AML-193 (cell line): ENCODE results near the gene NFX1.
"Not testable (repeated sequence)": the region's sequence is repeated elsewhere in the genome, so short reads cannot be mapped to it uniquely, and the experiment has no call there.

Source experiments
- DNase-seq, 2 experiments: peaks; one replicate each; lab custom pipeline; 2025; lab: John Stamatoyannopoulos, UW

NFX1 gene

DNA sequence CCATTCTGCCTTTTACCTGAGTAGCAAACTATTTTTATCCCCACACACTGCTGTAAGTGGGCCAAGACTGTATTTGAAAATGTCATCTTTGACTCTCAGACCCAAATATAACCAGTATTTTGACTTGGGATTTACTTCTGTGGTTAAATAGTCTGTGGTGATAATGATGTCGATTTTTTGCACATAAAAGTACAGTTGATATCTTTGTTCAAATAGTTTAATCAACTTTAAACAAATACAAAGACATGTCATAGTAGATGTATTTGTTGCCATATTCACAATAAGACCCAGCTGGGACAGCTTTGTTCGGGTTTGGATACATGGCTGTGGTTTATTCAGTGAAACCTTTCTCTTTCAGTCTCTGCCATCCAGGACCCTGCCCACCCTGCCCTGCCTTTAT, 20.4 kb downstream of the NFX1 start:
- DNase-seq, result no peak

DNA sequence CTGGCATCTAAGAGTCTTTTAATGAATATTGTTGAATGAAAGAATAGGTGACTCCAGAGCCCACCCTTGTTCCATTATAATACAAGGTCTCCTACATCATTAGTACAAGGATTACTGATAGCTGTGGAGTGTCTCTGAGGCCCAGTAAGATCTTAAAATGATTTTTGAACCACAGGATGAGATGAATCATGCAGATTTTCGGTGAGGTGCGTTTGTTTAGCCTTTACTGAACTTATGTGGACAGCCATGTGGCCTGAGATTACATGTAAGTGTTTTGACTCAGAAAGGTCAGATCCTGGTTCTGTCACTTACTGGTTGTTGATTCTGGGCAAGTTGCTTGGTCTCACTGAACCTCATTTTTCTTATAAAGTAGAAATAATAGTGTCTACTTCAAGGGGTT, 21.6 kb downstream of the NFX1 start:
- DNase-seq, result no peak

DNA sequence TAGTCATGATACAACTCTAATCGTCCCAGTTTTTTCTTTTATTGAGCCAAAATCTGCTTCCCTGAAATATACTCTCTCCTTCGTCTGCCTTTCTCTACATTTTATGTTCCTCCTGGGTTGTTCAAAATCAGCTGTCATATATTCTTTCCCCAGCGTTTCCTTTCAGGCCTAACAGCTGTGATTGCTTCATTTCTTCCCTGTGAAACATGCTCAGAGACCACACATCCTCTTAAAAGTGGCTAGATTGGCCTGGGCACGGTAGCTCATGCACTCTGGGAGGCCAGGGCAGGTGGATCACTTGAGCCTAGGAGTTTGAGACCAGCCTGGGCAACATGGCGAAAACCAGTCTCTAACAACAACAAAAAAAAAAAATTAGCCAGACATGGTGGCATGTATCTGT, 25.1 kb downstream of the NFX1 start:
- DNase-seq, result no peak

DNA sequence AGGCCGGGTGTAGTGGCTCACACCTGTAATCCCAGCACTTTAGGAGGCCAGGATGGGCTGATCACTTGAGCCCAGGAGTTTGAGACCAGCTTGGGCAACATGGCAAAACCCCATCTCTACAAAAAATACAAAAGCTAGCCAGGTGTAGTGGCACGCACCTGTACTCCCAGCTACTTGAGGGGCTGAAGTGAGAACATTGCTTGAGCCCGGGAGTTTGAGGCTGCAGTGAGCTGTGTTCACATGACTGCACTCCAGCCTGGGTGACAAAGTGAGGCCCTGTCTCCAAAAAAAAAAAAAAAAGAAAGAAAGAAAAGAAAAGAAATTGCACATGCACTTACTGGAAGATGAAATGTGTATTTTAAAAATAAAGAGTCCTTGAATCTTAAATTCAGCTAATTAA, 26.8 kb downstream of the NFX1 start:
- not testable (repeated sequence) for DNase-seq

DNA sequence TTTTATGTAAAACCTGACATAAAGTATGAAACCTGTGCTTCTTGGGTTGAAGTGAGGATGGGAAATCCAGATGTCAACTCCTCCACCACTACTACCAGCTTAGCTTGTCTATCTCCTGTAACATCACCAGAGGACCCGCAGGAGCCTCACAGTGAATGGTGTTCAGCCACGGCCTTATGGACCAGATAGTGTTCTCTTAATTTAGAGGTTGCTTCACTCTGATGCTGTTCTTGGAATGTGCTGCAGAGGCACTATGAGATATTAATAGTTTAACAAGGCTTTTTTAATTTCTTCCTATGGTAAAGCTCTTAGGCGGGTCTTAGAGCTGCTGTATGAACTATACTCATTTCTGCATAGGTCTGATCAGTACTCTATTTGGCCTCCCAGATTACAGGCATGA, 27.9 kb downstream of the NFX1 start:
- DNase-seq, result no peak

DNA sequence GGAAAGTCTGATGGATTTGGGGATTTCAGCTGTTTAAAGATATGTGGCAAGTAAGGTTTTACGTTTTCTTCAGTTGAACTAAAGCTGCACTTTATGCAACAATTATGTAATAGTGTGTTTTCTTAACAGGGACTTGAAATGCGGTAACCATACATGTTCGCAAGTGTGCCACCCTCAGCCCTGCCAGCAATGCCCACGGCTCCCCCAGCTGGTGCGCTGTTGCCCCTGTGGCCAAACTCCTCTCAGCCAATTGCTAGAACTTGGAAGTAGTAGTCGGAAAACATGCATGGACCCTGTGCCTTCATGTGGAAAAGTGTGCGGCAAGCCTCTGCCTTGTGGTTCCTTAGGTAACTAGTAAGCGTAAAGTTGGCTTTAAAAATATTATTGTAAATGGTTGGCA, 28.5 kb downstream of the NFX1 start:
- no peak for DNase-seq

DNA sequence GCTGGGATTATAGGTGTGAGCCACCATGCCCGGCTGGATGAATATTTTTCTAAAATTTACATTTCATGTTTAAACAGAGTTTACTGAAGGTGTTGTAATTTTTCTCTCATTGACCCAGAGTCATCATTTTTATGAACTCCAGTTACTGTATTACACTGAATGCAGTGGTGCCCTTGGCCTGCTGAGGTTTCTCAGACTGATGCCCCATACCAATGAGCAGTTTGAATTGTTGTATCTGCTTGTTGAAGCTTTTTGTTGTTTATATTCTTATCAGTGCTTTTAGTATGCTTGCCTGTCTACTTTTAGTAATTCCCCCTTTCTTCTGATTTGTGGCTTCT, 29.9 kb downstream of the NFX1 start:
- no peak for DNase-seq

DNA sequence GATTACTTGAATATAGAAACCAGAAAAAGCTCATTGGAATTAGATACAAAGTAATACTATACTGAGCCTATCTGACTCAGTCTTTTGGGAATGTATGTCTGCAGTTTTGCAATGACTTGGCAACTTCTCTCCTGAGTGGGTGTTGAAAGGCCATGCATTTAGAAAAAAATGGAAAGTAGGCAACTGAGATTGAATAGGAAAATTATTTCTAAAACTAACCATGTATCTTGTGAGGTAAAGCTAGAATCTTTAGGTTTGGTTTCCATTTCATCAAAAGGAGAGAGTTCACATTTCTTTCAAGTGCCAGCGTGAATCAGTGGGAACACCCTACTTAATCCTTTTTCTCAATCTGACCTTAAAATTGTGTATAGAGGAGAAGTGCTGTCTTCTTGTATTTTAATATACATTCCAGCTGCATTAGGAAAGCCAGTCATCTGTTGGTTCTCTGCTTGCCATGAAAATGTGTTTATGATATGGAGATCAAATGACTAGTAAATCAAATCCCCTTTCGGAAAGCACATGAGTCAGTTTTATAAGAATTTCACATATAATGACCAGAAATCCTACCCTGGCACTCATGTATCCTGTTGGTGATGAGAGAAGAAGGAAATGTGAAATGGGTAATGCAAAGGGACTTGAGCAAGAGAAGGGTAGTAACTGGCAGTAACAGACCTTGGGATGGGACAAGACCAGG, 30.4 kb downstream of the NFX1 start:
- DNase-seq, result no peak

DNA sequence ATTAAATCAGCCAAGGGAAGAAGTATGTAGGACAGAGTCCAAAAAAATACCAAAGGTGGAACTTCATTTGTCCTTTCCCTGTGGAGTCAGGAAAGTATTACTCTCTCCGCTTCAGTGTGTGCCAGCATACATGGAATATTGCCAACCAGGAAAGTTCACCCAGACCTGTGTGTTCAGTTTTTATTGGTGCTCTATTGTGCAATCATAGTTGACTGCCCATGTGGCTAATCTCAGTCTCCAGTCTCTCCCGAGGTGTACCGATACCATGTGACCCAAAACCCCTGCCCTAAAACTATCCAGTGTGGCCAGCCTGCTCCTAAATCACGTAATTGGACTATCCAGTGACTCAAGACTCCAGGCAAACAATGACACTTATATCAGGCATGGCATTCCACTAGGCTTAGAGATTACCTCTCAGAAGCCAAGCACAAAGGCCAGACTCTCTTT, 38.8 kb downstream of the NFX1 start:
- no peak for DNase-seq

DNA sequence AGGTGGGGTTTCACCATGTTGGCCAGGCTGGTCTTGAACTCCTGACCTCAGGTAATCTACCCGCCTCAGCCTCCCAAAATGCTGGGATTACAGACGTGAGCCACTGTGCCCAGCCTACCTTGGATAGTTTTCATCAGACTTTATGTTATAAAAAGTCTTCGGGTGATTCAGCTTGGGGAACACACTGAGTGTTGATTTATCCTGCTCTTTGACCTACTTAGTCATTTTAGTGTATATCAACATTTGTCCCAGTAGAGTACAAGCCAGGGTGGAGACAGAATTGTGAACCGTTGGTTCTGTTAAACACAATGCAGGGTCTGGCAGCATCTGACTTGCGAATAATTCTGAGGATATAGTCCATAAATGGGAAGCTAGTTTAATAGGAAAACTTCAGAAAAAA, 39.7 kb downstream of the NFX1 start:
- no peak for DNase-seq

DNA sequence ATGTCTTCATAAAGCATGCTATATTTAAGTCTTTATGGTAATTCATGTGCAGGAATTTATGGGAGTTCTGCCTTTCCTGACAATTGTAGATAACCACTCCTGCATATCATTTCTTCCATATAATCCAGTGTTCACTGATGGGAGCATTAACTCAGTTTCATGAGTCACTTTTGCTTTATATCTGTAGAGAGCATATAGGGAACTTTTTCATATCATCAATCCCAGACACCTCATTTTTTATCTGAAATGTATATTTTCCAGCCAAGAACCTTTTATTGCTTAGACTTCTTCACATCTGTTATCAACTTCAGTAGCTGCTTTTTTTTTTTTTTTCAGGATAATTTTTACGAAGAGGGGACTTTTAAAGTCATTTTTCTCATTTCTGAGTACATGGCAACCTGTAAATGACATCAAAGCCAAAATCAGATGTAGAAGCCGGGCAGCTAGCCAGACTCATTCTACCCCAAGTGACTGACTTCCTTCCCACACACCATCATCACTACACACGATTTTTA, 41.1 kb downstream of the NFX1 start:
- no peak for DNase-seq

DNA sequence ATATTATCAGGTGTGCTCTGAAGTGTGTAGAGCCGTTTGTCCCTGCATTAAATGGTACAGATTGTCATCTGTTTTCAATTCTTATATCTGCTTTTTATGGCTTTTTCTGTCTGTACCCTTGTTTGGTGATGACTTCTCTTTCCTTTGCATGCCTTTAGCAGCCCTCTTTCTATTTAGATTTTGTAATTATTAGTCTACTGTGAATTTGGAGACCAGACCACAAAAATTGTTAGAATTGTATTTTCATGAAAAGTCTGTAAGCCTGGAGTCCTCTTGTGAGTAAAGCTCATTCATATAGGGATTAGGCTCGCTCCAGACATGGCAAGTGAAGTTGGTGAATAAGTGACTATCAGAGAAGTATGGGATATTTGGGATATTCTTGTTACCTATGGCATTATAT, 41.7 kb downstream of the NFX1 start:
- no peak for DNase-seq

DNA sequence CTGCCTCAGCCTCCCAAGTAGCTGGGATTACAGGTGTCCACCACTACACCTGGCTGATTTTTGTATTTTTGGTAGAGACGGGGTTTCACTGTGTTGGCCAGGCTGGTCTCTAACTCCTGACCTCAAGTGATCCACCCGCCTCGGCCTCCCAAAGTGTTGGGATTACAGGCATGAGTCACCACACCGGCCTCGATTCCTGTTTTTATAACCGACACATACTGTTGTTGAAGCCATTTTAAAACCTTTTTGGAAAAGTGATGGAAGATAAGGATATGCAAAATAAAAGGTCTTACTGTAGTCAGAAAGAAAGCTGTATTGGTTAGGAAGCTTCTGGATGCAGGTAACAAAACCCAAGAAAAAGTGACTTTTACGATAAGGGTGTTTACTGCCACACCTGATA, 42.6 kb downstream of the NFX1 start:
- not testable (repeated sequence) for DNase-seq

DNA sequence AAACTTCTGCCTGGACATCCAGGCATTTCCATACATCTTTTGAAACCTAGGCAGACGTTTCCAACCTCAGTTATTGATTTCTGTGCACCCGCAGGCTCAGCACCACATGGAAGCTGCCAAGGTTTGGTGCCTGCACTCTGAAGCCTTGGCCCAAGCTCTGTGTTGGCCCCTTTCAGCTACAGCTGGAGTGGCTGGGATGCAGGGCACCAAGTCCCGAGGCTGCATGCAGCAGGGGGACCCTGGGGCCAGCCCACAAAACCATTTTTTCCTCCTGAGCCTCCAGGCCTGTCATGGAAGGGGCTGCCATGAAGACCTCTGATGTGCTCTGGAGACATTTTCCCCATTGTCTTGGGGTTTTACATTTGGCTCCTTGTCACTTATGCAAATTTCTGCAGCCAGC, 49.9 kb downstream of the NFX1 start:
- DNase-seq, result no peak

DNA sequence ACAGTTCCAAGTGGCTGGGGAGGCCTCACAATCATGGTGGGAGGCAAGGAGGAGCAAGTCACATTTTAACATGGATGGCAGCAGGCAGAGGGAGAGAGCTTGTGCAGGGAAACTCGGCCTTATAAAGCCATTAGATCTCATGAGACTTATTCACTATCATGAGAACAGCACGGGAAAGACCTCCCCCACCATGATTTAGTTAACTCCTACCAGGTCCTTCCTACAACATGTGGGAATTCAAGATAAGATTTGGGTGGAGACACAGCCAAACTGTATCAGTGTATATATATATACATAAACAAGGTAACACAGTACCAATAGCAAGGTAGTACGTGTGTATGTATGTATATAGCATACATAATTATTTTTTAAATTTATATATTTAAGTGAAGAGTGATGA, 50.9 kb downstream of the NFX1 start:
- DNase-seq, result no peak

DNA sequence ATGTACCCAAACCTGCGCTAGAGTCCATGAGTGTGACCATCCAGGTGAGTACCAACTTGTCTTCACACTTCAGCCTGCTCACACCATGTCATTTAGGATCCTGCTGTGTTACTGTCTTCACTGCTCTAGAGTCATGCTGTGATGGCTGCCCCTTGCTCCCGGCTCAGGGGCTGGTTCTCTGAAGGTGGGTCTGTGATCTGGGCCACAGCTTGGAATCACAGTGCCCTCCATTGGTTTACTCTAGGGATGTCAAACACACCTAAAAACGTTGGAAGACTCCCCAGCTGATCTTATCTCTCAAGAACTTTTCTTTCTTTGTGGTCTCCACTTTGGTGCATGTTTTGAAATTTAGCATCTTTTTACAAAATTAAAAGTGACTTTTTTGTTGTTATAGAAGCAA, 53.8 kb downstream of the NFX1 start:
- no peak for DNase-seq

DNA sequence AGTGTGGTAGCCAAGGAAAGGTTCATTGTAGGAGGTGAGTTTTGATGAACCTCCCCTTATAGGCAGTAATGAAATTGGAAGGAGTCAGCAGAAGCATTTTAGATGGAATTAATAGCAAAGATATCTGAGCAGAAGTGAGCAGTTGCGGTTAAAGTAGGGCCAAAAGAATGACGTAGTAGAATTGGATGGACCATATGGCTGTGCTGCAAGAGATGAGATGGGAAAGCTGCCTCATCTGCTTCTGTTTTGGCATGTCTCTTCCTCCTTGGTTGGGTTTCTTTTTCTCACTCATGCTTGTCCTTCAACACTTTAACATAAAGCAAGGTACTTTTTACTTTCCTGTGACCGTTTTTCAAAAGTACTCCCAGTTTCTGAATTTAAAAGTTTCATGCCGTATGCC, 56.2 kb downstream of the NFX1 start:
- DNase-seq, result no peak

DNA sequence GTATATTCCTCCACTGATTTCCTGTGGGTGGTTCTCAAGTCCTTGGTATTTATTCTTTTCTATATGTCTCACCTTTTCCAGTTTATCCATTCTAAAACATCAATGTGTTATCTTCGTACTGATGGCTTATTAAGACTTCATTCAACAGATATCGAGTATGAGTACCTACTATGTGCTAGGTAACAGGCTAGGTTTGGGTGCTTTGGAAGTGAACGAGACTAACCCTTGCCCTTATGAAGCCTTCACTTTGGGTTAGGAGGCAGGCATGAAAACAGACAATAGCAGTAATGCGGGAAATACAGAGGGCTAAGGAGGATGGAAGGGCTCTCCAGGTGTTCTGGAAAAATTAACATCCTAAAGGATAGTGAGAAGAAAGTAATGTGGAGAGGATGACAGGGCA, 58.7 kb downstream of the NFX1 start:
- no peak for DNase-seq

DNA sequence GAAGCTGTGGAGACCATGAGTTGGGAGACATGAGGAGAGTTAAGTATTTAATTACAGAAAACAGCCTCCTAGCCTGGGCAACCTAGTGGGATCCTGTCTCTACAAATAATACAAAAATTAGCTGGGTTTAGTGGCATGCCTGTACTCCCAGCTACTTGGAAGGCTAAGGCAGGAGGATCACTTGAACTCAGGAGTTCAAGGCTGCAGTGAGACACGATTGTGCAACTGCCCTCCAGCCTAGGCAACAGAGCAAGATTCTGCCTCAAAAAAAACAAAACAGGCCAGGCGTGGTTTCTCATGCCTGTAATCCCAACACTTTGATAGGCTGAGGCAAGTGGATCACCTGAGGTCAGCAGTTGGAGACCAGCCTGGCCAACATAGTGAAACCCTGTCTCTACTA, 59.4 kb downstream of the NFX1 start:
- no peak for DNase-seq

DNA sequence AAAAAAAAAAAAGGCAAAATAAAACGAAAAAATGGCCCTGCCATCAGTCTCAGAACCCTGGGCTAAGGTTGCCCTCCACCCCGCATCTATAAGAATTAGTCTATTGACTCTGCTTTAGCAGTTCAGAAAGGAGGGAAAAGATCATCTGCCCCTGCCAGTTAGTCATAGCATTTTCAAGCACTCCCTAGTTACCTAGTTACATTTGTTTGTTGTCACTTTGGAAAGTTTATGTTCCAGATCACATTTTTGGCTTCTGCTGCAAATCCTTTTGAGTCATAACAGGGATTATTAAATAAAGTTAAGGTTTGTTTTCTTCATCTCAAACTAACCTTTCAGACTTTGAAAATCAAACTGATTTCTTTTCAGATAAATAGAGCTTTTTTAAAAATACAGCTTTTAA, 60.0 kb downstream of the NFX1 start:
- DNase-seq, result no peak

DNA sequence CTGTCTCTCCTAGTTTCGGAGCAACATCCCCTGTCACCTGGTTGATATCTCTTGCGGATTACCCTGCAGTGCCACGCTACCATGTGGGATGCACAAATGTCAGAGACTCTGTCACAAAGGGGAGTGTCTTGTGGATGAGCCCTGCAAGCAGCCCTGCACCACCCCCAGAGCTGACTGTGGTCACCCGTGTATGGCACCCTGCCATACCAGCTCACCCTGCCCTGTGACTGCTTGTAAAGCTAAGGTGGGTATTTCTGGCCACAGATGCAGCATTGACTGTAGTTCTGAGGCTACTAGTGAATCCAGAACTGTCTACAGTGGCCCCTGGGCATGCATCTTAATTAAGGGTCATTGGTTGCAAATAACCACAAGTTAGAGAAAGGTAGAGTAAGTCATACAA, 61.2 kb downstream of the NFX1 start:
- DNase-seq, result no peak

DNA sequence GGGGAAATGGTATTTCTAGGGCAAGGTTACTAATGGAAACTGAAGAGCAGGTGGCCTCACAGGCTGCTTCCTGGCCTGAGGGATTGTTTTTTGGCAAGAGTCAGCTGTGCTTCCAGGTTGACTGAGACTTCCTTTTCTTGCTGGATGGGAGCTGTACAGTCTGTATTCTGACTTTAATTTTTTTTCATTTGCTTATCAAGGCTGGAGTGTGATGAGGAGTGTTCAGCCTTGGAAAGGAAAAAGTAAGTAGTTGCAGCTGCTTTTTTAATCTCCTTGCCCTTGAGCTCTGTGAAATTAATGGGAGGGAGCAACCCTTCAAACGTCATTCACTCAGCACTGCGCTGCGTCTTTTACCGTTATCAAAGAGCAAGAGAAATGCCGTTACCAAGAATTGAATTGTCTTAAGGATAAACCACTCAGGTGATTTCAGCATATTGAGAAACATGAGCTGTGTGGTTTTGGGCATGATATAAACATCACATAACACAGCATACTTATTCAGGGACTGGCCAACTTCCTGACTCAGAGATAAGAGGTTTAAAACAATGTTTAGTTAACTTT, 64.4 kb downstream of the NFX1 start:
- no peak for DNase-seq

DNA sequence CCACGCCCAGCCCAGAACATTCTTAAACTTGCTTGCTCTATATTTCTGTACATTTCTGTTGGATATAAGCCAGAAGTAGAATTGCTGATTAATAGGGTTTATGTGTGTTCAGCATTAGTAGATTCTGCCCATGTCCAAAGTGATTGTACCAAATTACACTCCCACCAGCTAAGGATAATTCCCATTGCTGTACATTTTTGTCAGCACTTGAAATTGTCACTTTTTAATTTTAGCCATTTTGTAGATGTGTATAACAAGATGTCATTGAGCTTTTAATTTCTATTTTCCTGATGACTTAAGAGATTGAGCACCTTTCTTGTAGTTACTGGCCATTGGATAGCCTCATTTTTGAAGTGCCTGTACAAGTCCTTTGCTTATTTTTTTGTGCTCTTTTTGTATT, 65.6 kb downstream of the NFX1 start:
- DNase-seq, result no peak

DNA sequence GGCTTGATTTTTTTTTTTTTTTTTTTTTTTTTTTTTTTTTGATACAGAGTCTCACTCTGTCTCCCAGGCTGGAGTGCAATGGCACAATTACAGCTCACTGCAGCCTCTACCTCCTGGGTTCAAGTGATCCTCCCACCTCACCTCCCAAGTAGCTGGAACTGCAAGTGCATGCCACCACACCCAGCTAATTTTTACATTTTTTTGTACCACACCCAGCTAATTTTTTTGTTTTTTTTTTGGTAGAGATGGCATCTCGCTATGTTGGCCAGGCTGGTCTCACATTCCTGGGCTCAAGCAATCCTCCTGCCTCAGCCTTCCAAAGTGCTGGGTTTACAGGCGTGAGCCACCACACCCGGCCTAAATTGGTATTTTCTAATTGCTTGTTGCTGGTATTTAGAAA, 68.3 kb downstream of the NFX1 start:
- not testable (repeated sequence) for DNase-seq
